ENCODE data around the gene ACAP1. TPM values are rescaled to one million over a fixed set of nuclear protein-coding genes. Genes with fewer than 3 reads are reported as not detected.

ACAP1 gene
- total RNA-seq, 1 donor from 2014 or later, result not detected

DNA sequence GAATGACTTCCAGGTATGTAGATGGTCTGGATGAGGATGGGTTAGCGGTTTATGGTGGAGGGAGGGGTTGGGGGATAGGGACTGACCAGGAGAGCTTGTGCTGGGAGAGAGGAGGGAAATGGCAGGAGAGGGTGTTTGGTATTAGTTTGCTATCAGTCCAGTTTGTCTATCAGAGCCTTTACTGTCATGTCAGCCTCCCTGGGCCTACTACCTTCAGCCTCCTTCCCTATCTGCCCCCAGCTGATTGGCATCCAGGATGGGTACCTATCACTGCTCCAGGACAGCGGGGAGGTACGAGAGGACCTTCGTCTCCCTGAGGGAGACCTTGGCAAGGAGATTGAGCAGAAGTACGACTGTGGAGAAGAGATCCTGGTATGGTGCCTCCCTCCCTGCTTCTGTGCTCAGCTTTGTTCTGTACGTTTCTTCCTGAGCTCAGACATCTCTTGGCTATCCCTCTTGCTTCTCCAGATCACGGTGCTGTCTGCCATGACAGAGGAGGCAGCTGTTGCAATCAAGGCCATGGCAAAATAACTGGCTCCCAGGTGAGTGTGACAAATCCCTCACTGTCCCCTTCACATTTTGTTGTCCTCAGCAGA lies 25.1 kb upstream of the ACAP1 start:
- no peak for DNase-seq

DNA sequence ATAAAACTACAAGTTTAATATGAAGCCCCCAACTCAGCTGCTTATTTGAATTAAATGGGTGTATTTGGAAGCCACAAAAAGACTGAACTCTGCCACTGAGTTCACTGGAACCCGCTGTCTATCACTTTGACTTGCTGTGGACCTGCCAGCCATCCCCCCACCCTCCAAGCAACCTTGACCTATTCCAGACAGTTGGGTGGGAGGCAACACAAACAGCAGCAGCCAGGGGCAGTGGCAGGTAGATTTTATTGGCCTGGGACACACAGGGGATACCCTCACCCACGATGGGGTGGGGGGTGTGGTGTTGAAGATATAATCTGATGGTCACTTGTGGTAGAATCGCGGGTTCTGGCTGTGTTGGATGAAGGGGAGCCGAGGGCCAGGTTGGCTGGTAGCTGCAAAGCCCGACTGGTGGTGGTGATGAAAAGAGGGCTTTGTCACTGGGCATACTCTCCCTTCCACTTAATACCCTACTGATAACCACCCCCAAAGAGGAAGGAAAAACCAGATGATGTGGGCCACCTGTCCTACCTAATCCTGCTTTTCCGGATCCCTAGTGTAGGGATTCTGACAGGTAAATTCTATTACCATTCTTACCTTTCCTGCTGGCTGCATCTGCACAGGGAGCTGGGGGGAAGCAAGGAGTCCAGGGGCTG lies 23.8 kb upstream of the ACAP1 start:
- DNase-seq, result no peak

DNA sequence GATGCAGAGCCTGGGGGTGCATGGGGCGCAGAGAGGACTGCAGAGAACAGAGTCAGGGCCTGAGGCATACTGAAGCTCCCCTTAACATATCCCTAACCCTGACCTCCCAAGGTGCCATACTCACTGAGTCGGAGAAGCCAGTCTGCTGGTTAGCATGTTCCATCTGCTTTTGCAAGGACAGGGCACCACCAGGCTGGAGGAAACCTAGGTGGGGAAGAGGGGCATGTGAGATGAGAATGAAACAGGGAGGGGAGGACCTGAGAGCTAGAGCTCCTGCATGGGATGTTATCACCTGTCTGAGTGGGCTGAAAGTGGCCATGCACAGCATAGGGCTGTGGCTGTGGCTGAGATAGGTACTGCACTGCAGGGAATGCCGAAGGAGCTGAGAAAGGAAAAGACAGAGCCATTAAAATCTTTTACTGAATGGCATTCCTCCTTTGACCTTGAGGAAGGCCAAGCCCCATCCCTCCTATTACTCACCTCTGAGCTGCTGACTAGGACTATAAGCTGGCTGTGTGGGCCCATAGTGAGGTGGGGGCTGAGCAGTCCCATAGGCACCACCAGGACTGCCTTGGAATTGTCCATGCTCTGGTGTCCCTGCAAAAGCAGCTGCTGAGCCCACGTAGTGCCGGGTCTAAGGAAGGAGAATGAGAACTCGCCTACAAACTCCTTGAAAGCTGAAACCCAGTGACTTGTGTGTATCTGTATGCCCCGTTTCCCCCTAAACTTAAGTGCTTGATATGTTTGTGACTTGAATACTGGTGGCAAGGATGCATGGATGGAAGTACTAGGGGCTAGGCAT lies 23.0 kb upstream of the ACAP1 start:
- DNase-seq, result no peak

DNA sequence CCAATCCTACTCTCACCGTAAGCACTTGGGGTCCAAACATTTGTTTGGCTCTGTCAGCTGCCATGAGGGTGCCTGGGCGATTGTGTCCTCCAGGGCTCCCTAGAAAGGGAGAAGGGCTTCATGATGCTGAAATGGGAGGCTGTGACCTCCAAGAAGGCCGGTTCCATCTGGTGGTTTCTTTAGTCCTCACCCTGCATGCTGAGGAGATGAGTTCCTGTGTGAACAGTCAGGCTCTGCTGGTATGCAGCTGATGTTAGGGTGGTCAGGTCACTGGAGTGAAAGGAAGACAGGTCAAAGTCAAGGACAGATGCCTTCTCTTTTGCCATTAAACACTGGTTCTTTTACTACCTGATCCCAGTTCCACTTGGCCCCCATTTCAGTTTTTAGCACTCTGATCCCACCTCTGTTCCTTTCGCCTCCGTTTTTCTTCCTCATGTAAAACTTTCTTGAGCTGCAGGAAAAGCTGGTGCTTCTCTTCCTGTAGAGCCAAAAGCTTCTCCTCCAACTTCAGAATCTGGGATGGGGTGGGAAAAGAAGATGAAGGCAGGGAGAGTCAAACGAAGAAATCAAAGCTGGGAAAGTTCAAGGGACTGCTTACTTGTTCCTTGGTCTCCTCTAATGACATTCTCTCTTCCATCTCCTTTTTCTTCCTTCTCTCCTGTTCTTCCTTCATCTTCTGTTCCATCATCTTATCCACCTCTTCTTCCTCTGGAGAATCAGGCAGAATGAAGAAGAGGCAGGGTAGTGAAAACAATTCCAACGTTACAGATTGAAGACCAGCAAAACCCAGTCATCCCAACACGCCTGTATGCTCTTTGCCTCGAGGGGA lies 22.2 kb upstream of the ACAP1 start:
- DNase-seq, result no peak

DNA sequence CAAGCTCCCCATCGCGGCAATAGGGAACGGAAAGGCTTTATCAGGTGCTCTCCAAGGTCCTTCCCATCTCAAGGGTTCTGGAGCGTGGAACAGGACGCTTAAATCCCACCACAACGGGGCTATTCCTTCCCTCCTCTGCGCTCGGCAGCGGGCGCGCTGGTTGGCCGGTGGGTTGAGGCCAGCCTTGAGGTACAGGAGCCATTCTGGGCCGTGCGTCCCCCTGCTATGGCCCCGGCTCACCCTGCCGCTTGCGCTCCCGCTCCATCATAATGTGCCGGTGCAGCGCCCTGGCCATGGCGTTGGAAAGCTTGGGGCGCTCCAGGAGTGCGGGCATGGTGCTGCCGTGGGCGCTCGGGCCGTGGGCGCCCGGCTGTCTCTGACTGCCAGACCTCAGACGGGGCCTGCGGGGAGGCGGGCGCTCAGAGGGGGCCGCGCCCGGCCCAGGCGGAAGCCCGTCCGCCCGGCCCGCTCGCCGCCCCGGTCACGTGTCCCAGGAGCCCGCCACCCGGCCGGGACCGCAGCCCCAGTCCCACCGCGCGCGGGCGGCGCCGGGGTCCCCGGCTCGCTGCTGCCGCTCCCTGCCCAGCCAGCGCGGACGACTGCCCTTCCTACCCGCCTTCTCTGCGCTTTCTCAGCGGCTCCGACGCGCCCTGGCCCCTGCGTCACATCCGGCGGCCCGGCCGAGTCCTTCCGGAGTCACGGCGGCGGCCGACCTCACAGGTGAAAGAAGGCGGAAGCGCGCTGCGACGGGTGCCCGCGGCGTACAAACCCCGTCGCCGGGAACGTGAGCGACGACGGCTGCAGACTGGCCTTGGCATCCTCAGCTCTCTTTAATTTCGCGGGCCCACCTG lies 21.4 kb upstream of the ACAP1 start, which contains the start of gene GPS2:
Gene GPS2, minus strand, starts transcription at position 642 of the 851 bp plus-strand sequence. Its CDS starts 308 bp downstream, at position 334.
- DNase-seq, result peak; percentile 86

DNA sequence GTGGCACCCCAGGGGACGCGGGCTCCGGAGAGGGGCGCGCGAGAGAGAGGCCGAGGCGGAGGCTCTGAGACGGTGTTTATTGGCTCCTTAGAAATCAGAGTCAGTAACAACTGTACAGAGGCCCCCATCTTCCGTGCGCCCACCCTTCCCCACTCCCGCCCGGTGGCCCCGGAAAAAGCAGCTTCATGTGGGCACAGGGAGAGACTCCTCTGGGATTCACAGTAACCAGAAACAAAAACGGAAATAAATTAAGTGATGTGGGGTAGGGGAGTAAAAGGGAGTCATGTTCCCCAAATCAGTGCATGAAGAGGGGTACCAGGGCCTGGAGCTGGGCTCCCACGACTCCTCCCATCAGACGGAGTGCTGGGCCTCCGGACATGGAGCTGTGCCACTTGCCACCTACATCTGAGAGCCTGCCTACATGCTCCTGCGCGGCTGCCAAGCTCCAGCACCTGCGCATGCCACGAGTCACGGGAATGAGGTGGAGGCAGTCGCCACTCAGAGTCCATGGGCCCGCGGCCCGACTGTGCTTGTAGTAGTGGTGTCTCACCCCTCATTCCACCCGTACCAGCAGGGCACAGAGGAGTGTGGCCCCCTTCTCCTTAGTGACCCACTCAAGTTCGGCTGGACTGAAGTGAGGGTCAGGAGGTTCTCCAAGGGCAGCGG lies 20.6 kb upstream of the ACAP1 start:
- no peak for DNase-seq

DNA sequence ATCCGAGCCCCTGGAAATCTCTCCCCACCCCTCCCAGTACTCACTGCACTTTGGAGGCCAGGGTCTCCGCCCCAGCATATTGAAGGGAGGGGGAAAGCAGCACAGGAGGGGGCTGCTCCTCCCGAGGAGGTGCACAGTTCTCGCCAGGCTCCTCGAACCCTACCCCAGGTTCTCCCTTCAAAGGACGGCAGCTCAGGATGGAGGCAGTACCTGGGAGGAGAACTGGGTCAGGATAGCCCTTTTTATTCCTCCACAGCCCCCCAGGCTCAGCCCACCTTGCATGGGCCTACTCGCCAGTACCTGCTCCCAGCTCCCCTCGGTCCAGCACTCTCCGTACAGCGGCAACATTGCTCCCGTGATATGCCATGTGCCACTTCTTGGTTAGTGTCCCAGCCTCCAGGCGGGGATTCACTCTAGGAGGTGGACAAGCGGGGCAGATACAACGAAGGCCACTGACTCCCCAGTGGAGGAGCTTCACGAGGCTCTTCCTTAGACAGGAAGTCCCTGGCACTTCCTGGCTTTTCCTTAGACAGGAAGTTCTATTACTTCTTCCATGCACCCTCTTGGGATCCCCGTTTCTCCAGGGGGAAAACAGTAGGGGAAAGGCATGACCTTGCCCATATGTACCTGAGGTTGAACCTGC lies 19.0 kb upstream of the ACAP1 start:
- no peak for DNase-seq

DNA sequence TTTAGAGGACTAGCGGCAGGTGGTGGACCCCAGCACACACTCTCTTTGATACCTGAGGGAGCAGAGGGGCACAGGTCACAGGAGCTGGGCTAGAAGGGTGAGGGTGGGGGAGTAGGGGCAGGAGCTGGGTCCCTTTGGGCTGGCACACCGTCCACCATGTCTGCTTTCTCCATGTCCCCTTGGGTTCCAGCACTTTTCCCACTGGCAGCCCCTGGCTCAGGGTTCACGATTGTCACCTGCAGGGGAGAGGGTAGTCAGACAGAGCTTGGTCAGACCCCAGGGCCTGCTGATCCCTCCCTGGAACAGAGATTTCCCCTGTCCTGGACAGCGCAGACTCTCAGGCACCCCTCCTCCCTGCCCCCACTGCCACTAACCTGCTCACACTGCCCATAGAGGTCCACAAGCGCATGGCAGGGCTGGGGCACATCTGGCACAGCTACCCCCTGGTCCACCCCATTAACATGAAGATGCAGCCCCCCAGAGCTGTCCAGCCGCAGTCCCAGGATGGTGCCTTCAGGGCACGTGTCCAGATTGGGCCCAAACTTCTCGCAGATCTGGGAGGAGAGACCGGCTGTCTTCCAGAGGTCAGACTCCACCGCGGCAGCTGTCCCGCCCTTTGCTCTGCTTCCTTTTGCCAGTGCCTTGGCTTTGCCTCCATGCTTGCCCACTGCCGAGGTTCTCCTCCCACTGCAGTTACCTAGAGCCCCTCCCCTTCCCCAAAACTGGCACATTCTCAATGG lies 18.0 kb upstream of the ACAP1 start:
- DNase-seq, result no peak

DNA sequence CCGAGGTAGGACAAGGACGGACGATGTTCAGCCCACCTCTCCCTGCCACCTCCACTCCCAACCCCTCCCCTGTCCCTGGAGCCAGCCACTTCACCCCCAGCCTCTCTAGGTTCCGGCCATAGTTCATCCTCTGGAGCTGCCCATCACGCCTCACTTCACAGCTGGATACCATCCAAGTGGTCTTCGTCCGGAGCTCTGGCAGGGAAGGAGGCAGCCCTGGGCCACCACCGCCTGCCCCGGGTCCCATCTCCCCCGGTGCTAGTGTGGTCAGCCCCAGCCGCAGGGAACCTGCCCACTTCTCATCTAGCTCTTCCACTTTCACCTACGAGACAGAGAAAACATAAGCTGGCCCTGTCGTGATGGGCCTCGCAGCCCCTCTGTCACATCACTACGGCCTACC lies 14.9 kb upstream of the ACAP1 start:
- no peak for DNase-seq

DNA sequence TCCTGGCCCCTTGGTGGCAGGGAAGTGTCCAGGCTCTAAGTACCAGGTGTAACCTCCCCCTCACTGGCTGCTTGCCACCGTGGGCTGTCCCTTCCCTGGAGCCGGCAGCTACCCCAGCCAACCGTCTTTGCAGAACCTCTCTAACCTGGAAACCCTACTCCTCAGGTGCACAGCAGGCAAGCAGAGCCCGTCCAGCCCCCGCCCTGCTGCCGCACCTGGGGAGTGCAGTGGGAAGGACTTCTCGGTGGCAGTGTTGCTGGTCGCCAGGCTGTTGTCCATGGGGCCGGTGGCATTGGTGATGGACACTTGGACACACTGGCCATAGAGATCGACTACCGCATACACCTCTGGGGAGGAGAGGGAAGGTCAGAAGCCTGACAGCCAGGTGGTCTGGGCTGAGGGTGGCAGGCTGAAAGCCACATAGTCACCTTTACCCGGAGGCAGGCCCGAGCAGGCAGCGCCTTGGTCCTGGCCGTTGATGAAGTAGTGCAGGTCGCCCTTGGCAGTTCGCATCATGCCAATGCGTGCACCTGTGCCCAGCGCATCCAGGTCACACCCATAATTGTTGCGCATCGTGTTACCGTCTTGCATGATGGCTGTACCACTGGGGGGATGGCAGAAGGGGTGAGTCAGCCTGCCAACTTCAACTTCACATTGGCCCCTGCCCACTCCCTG lies 13.7 kb upstream of the ACAP1 start:
- DNase-seq, result no peak

DNA sequence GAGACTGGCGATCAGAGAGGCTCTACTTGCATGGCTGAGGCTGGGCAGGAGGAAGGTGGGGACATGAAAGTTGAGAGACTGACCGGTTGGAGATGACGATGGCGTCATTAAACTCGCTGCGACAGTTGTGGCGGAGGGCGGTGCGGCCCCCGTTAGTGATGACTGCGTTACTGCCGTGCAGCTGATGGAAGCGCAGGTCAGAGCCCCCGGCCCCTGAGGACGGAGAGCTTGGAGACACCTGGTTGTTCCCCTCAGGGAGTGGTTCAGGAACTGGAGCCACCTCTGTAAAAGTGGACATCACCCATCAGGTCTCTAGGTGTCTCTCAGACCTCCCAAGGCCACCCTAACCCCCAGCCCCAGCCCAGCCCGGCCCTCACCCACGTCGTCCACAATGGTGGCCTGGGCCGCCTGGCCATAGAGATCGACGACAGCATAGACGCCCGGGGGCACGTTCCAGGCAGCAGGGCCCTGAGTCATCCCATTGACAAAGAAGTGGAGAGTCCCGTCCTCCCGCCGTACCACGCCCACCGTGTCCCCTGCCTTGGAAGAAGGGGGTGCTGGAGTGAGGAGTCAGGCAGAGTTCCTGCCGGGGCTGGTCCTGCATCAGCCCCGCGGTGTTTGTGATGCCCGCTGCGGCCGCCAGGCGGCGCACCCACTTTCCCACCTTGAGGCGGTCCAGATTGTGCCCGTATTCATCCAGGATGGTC lies 12.4 kb upstream of the ACAP1 start:
- DNase-seq, result no peak

DNA sequence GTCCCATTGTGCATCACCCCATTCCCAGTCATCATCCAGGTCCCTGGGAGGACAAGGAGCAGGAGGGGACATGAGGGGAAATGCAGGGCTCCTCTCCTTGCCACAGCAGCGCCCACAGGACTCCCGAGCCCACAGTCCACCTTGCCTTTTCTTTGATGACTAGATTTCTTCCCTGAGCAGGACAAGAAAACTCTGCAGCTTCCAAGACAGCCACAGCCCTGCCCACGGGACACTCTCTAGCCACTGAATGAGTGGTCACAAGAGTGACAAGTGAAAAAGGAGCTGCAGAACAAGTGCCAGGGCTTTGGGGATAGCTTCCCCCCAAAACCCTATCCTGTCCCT lies 11.9 kb upstream of the ACAP1 start:
- DNase-seq, result no peak

DNA sequence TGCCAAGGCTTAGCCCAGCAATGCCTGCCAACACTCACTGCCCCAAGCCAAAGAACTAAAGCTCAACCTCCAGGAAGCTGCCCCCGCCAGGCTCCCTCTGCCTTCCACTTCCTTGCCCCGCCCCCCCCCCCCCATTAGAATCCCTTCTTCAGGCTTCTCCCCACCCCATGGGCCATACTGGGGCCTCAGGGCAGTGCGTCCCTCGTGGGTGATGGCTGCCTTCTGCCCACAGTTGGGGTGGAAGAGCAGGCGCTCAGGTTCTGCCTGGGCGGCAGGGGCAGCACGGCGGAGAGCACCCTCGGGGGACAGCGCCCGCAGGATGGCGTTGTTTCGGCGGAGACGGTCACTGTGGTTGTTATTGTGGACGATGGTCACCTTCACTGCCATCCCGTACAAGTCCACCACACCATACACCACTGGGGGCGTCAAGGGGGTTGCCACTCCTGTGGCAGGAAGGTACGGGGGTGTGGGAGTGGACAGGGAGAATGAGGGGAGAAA lies 11.2 kb upstream of the ACAP1 start:
- DNase-seq, result no peak

DNA sequence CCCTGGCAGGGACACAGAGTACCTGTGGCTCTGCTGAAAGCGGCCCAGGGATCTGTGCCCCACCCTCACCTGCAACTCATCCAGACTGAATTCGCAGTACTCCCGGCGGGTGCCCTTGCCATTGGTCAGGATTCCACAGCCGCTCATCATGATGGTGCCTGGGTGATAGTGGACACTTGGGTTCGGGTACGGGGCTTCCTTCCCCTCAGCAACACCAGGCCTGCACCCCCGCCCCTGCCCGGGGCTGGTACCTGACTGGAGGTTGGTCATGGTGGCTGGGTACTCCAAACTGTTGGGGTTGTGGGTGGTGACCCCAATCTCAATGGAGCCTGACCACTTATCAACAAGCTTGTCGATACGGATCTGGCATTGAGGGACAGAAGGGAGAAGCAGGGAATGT lies 10.1 kb upstream of the ACAP1 start:
- DNase-seq, result no peak

DNA sequence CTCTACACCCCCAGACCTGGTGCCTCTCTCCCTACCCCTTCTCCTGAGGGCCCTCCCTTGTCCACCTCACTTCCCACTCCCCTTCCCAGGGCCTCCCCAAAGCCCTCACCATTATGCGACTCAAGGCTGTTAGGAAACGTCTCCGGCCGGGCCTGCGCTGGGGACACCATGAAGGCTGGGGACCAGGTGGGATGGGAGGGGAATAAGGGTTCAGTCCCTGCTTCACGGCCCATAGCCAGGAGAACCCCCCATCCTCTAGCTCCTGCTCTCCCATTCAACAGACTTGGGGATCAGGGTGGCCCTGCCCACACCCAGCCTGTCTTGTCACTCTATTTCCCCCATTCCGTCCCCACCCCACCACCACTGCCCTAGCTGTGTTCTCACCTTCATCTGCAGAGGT lies 9.3 kb upstream of the ACAP1 start:
- DNase-seq, result no peak

DNA sequence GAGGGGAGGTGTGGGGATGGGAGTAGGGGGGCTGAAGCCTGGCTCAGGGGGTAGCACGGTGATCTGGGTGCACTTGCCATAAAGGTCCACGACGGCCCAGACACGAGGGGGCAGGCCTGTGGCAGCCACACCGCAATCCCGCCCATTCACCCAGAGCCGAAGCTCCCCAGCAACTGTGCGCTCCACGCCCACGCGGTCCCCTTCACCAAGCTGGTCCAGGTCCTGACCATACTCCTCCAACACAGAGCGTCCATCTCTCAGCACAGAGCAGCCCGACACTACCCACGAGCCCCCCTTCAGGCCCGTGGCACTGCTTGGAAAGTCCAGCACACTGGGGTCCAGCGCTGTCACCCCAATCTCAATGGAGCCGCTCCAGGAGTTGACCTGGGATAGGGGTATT lies 8.8 kb upstream of the ACAP1 start:
- no peak for DNase-seq

DNA sequence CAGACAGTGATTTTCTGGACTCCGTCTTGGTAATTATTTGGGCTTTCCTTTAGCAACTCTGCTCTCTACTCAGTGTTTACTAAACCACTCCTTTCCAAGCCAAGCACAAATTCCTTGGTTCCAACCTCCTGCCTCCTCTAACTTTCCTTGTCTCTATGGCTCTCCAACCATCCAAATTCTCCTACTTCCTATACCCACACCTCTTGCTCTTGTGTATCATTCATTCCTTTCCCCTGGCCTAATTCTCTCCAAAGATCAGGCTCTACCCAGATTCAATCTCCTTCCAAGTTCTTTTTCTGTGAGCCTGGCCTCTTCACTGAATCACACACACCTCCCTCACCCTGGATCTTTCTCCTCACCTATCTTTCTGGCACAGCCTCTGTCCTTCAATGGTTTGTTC lies 8.3 kb upstream of the ACAP1 start:
- DNase-seq, result no peak

DNA sequence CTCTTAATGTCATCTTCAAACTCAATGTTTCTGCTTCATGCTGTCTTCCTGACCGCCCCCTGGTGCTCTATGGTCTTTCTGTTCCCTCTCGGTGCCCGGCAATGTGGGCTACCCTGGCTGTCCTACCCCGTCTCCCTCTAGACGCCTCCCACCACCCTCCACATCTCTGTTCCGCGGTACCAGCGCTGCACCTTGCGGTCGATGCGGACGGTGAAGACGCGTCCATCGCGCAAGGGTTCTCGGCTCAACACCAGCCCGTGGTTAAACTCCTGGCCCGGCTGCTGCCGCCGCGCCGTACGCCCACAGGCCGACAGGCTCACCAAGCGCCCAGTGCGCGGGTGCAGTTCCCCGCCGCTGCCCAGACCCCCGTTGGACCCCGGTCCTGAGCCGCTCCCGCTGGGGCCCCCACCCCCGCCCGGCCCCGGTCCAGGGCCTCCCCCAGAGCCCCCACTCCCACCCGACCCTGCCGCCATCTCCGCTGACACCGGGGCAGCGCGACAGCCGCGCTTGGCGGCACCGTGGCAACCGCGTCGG lies 7.4 kb upstream of the ACAP1 start, which contains the start of gene NEURL4:
Gene NEURL4, minus strand, starts transcription at position 496 of the 534 bp plus-strand sequence. Its CDS starts 23 bp downstream, at position 473.
- no peak for DNase-seq
